Ectodermal cell (in vitro differentiated cells): ENCODE results near the gene RAI14. TPM values are rescaled to one million over a fixed set of nuclear protein-coding genes. Genes with fewer than 3 reads are reported as not detected.
A peak's percentile ranks its signal among the peaks of the same experiment; 100 is the strongest.

Experiments used
- H3K27ac ChIP-seq: 2 replicates; pipeline ENCODE4 v1.7.0; 2013; ENCODE audit warnings: mild to moderate bottlenecking, low read depth, low read length; ENCODE audit not compliant: insufficient read depth, poor library complexity, severe bottlenecking
- H3K27me3 ChIP-seq: 2 replicates; pipeline ENCODE4 v1.7.0; 2013; ENCODE audit warnings: mild to moderate bottlenecking, low read length; ENCODE audit not compliant: insufficient read depth, control insufficient read depth, poor library complexity, severe bottlenecking
- H3K36me3 ChIP-seq: one replicate; pipeline ENCODE4 v1.7.0; 2013; ENCODE audit warnings: low read length; ENCODE audit not compliant: control insufficient read depth, insufficient read depth
- H3K4me1 ChIP-seq: one replicate; pipeline ENCODE4 v1.7.0; 2013; ENCODE audit warnings: low read length; ENCODE audit not compliant: control insufficient read depth, insufficient read depth
- H3K4me3 ChIP-seq: 2 replicates; pipeline ENCODE4 v1.7.0; 2013; ENCODE audit warnings: low read depth, low read length, control low read depth; ENCODE audit not compliant: insufficient read depth
- H3K9me3 ChIP-seq: 2 replicates; pipeline ENCODE4 v1.7.0; 2013; ENCODE audit warnings: mild to moderate bottlenecking, low read length, moderate library complexity; ENCODE audit not compliant: control insufficient read depth
- WGBS, 2 experiments: methylation state at CpG; one replicate each; pipeline ENCODE4 v1.1.7; 2013; ENCODE audit warnings: missing lambda C conversion rate in 2 of 2; 5-methylcytosine and 5-hydroxymethylcytosine counted together
- polyA plus RNA-seq, 4 experiments: library from polyadenylated mRNA; stranded (reverse); fragments of 50-300 nt; gene quantifications; one replicate each; pipeline ENCODE4 v1.2.3, GENCODE V29; 2013

Gene RAI14
- 60.6 TPM for polyA plus RNA-seq (2013, experiment 1 of 4)
- polyA plus RNA-seq (2013, experiment 2 of 4): 55.0 TPM
- polyA plus RNA-seq (2013, experiment 3 of 4): 47.9 TPM
- 48.6 TPM for polyA plus RNA-seq (2013, experiment 4 of 4)

DNA sequence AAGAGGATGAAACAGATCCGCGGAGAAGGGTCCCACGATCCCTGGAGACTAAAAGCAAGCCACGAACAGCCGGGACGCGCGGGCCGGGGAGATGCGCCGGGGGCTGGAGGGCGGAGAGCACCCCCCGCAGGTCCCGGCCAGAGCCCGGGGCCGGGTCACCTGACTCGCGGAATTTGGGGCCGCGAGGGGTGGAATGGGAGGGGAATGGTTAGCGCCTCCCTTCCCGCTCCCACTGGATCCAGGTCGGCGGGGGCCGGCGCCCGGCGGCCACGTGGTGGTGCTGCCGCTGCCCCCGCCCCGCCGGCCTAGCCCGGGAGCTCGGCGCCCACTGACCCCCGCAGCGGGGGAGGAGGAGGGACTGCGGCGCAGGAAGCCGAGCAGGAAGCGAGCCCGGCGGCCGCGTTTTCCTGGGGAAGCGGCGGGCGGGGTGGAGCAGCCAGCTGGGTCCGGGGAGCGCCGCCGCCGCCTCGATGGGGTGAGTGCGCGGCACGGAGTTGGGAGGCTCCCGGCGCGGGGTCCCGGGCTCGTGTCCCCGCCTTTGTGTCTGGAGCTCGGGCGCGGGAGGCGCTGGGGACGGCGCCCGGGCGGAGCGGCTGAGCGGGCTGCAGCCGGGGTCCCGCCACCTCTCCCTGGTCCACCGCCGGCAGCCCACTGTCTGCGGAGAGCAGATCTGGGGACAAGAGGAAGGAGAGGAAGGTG, at the start of gene RAI14:
RAI14 (plus strand) TSS at position 328 of the 699 bp plus-strand sequence. CDS start 30,592 bp downstream, outside the sequence.
- H3K27ac ChIP-seq: peak within 1 kb of the TSS; percentile 41
- no peaks in the 10 kb centered on the region for H3K36me3 ChIP-seq
- H3K9me3 ChIP-seq: no peaks in the 10 kb centered on the region
- 0 to 1% methylated on average over 79 of the region's 79 CpGs for WGBS, 2 experiments
- H3K4me1 ChIP-seq: no peaks in the 10 kb centered on the region
- H3K4me3 ChIP-seq: peak within 1 kb of the TSS; percentile 78
- no peaks in the 10 kb centered on the region for H3K27me3 ChIP-seq

GRCh38 chr5:34608368-34608767, 47.8 kb upstream of the RAI14 start:
- no peaks in the 10 kb centered on the region for H3K36me3 ChIP-seq
- H3K27me3 ChIP-seq: no peaks in the 10 kb centered on the region
- H3K27ac ChIP-seq: no peak overlapping the region
- H3K9me3 ChIP-seq: no peaks in the 10 kb centered on the region
- H3K4me1 ChIP-seq: peaks cover 13% of the 10 kb centered on the region
- no peak overlapping the region for H3K4me3 ChIP-seq
- WGBS, 2 experiments: 73 to 79% methylated on average over 3 of the region's 3 CpGs

DNA sequence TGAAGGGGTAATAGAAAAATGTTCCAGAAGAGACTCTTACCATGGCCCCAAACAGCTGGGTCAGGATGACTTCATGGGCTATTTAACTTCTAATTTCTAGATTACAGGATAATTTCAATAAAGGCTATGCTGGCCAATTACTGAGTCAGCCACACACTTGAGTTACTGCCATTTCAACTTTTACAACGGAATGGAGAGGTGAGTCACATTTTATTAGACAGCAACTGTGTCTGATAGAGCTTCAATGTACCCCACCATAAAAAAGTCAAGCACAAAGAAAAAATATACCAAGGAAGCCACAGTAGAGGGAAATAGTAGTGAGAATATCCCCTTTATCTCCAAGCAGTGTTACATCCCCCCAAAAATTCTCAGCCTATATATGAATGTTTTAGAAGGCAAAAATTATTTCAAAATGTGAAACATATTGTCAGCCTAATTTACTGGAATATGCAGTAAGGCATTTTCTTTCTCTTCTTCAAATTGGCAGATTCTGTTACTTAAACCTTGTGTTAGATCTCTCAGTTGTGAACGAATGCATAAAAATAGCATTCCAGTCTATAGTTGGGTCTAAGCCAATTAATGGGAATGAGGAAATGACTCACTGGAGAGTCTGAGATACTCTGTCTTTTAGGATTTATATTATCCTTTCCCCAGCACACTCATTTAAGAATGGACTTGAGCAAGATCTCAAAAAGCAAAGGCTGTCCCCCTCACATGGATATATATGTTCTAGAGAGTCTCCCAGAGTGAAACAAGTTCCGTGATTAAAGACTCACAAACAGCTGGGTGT, 47.1 kb upstream of the RAI14 start:
- no peaks in the 10 kb centered on the region for H3K36me3 ChIP-seq
- no peak overlapping the region for H3K4me3 ChIP-seq
- H3K27me3 ChIP-seq: no peaks in the 10 kb centered on the region
- peaks cover 13% of the 10 kb centered on the region for H3K4me1 ChIP-seq
- no peak overlapping the region for H3K27ac ChIP-seq
- WGBS, 2 experiments: 75 to 76% methylated on average over 3 of the region's 3 CpGs
- H3K9me3 ChIP-seq: no peaks in the 10 kb centered on the region

DNA sequence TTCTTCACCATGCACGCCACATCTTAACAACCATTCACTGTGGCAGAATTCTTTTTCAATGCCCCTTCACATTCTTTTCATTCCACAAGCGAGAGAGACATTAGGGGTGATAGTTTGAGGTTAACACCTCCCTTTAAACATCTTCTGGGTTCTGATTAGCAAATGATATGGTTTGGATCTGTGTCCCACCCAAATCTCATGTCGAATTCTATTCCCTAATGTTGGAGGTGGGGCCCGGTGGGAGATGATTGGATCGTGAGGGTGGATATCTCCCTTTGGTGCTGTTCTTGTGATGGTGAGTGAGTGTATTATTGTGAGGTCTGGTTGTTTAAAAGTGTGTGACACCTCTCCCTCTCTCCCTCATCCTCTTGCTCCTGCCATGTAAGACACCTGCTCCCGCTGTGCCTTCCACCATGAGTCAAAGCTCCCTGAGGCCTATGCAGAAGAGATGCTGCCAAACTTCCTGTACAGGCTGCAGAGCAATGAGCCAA, 46.1 kb upstream of the RAI14 start:
- peak overlapping the region; percentile 53 for H3K27ac ChIP-seq

GRCh38 chr5:34610546-34610945, 45.6 kb upstream of the RAI14 start:
- peak overlapping the region; percentile 53 for H3K27ac ChIP-seq
- peaks cover 13% of the 10 kb centered on the region for H3K4me1 ChIP-seq
- no peaks in the 10 kb centered on the region for H3K9me3 ChIP-seq
- no peaks in the 10 kb centered on the region for H3K27me3 ChIP-seq
- no peaks in the 10 kb centered on the region for H3K36me3 ChIP-seq
- no peak overlapping the region for H3K4me3 ChIP-seq

More for the DNA sequence above, 46.1 kb upstream of the RAI14 start:
- 57 to 70% methylated on average over 5 to 6 of the region's 6 CpGs for WGBS, 2 experiments
- no peak overlapping the region for H3K4me3 ChIP-seq
- H3K36me3 ChIP-seq: no peaks in the 10 kb centered on the region
- peaks cover 13% of the 10 kb centered on the region for H3K4me1 ChIP-seq
- no peaks in the 10 kb centered on the region for H3K27me3 ChIP-seq
- no peaks in the 10 kb centered on the region for H3K9me3 ChIP-seq

DNA sequence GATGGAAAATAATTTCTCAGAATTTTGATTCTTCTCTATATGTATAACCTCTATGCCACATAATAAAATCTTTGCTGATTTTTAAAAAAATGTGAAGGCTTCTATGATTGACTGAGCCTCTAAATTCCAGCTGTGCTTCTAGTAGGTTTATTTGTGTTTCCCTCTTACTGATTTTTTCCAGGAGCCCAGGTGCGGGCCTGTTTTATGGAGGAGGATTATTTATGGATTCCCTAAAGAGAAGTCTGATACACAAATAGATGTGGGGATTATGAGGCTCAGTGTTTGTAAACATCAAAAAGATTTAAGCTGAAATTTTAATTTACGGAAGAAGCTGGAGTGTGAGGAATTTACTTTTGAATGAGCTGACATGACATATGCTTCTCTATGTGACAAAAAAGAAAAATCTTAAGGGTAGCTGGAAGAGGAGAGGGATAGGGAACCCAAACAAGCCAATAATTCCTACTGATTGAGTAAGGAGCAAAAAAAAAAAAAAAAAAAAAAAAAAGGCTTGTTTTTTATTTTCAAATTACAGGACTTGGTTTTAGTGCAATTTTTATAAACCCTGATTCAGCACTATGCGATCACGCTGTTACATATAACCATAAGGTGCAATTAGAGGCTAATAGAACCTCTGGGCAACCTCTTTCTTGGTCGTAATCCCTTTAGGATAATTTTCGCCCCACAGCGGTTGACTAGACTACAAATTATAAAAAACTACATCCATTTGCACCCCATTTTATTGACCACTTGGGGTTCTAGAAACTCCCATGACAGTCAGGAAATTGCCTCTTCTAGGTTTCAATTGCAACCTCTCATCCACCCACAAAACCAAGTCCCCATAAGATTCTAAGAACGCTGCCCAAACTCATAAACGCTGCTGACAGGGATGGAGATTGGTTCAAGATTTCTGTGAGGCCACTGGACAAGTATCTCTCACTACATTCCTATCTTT, 44.4 kb upstream of the RAI14 start:
- no peaks in the 10 kb centered on the region for H3K36me3 ChIP-seq
- peaks cover 13% of the 10 kb centered on the region for H3K4me1 ChIP-seq
- no peaks in the 10 kb centered on the region for H3K9me3 ChIP-seq
- H3K27me3 ChIP-seq: no peaks in the 10 kb centered on the region
- H3K27ac ChIP-seq: no peak overlapping the region
- no peak overlapping the region for H3K4me3 ChIP-seq
- WGBS, 2 experiments: 94% methylated on average over 9 of the region's 9 CpGs

GRCh38 chr5:34616651-34617050, 39.5 kb upstream of the RAI14 start:
- Histone ChIP-seq H3K36me3 (no peaks in the 10 kb centered on the region), H3K4me3 (no peak overlapping the region), H3K27me3 (no peaks in the 10 kb centered on the region), H3K9me3 (no peaks in the 10 kb centered on the region), H3K4me1 (no peaks in the 10 kb centered on the region), H3K27ac (no peak overlapping the region)
- no CpG with 5 or more reads among the region's 1 CpG for WGBS, 2 experiments

DNA sequence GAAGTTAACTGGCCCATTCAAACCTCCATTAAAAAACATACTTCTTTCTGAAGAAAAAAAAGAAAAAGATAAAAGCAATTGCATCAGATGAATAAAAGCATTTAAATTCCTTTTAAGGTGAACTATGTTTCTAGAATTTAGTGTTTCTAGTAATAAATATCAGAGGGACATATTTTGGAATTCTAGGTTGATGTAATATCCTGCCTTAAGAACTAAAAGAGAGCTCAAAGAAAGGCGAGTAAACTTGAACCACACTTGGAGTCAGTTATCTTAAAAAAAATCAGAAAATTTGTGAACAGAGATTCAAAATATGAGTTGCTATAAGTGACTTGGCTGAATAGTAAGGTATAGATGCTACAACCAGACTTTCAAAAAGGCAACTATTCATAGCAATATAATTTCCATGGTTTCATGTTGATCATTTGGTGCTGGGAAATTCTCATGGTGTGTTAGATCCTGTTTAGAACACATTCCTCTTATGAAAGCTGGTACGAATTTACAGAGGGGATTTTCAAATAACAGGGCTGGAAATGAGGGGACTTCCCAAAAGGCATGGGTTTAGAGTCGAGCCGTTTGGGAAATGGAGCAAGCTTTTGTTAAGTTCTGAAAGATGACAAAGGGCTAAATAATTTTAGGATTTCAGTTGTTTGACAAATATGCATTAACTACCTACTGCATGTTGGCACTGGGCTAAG, 37.6 kb upstream of the RAI14 start:
- Histone ChIP-seq H3K9me3 (no peaks in the 10 kb centered on the region), H3K36me3 (no peaks in the 10 kb centered on the region), H3K4me3 (no peak overlapping the region), H3K27me3 (no peaks in the 10 kb centered on the region), H3K4me1 (no peaks in the 10 kb centered on the region), H3K27ac (no peak overlapping the region)
- WGBS, 2 experiments: 91 to 92% methylated on average over 4 of the region's 4 CpGs

- WGBS, 2 experiments: 95 to 97% methylated on average over 5 of the region's 5 CpGs
- Histone ChIP-seq H3K27me3 (no peaks in the 10 kb centered on the region), H3K9me3 (no peaks in the 10 kb centered on the region), H3K4me1 (no peaks in the 10 kb centered on the region), H3K27ac (no peak overlapping the region), H3K4me3 (no peak overlapping the region), H3K36me3 (no peaks in the 10 kb centered on the region)
Measured at GRCh38 chr5:34620185-34620584, 35.9 kb upstream of the RAI14 start.
